ENCODE data around the gene TPP2.

The TPP2 gene

GRCh38 chr13:102566513-102566912 is 30.3 kb upstream of the TPP2 start:
- Histone ChIP-seq H3K4me3 (ENCODE audit: low read length) (no peak overlapping the region), H3F3A (ENCODE audit: insufficient read depth, low read length) (0 out of 2 replicates have a peak, but pooled peaks cover 7% of the 10 kb centered on the region), H3K27me3 (replicated peaks; ENCODE audit: insufficient read depth, low read length) (no peaks in the 10 kb centered on the region), H3K27ac (ENCODE audit: low read length) (no peak overlapping the region), H3K4me2 (ENCODE audit: low read depth, low read length) (no peak overlapping the region), H3K4me1 (ENCODE audit: low read length) (peaks cover 16% of the 10 kb centered on the region), H3K9me3 (replicated peaks; ENCODE audit: insufficient read depth, low read length) (no peaks in the 10 kb centered on the region), H3K9me2 (replicated peaks; ENCODE audit: insufficient read depth, low read length) (no peaks in the 10 kb centered on the region), H2AFZ (ENCODE audit: low read length) (no peak overlapping the region), H4K20me1 (ENCODE audit: insufficient read depth, low read length) (no peaks in the 10 kb centered on the region), H3K79me2 (ENCODE audit: low read length) (no peaks in the 10 kb centered on the region), H3K9ac (ENCODE audit: low read length) (no peak overlapping the region), H3K36me3 (replicated peaks; ENCODE audit: insufficient read depth, low read length) (no peaks in the 10 kb centered on the region)
- TF ChIP-seq EZH2phosphoT487 (IDR thresholded peaks at IDR 0.05; ENCODE audit: low read length) = no peak
- TF ChIP-seq CTCF (IDR thresholded peaks at IDR 0.05; ENCODE audit: low read length) = no peak
- no peak for TF ChIP-seq EZH2 (optimal IDR thresholded peaks at IDR 0.05; ENCODE audit: low read depth, low read length)
- DNase-seq = no peak

- no peaks in the 10 kb centered on the region for H3K9me3 ChIP-seq (replicated peaks; ENCODE audit: insufficient read depth, low read length)
- H3K27ac ChIP-seq (ENCODE audit: low read length) = no peak overlapping the region
- no peak overlapping the region for H2AFZ ChIP-seq (ENCODE audit: low read length)
- H3K36me3 ChIP-seq (replicated peaks; ENCODE audit: insufficient read depth, low read length) = no peaks in the 10 kb centered on the region
- no peak for DNase-seq
- TF ChIP-seq EZH2 (optimal IDR thresholded peaks at IDR 0.05; ENCODE audit: low read depth, low read length) (no peak), EZH2phosphoT487 (IDR thresholded peaks at IDR 0.05; ENCODE audit: low read length) (no peak), CTCF (IDR thresholded peaks at IDR 0.05; ENCODE audit: low read length) (no peak)
- H3K27me3 ChIP-seq (replicated peaks; ENCODE audit: insufficient read depth, low read length) = no peaks in the 10 kb centered on the region
- H3K79me2 ChIP-seq (ENCODE audit: low read length) = no peaks in the 10 kb centered on the region
- 0 out of 2 replicates have a peak, but pooled peaks cover 7% of the 10 kb centered on the region for H3F3A ChIP-seq (ENCODE audit: insufficient read depth, low read length)
- no peaks in the 10 kb centered on the region for H3K9me2 ChIP-seq (replicated peaks; ENCODE audit: insufficient read depth, low read length)
- no peak overlapping the region for H3K4me3 ChIP-seq (ENCODE audit: low read length)
- no peak overlapping the region for H3K9ac ChIP-seq (ENCODE audit: low read length)
- no peak overlapping the region for H3K4me2 ChIP-seq (ENCODE audit: low read depth, low read length)
- H3K4me1 ChIP-seq (ENCODE audit: low read length) = peaks cover 11% of the 10 kb centered on the region
- H4K20me1 ChIP-seq (ENCODE audit: insufficient read depth, low read length) = no peaks in the 10 kb centered on the region
These were observed 28.9 kb upstream of the TPP2 start for GRCh38 chr13:102567857-102568256.

- H3K36me3 ChIP-seq (replicated peaks; ENCODE audit: insufficient read depth, low read length) = no peaks in the 10 kb centered on the region
These were observed 27.3 kb upstream of the TPP2 start for GRCh38 chr13:102569488-102569887.

More at GRCh38 chr13:102569488-102569887, 27.3 kb upstream of the TPP2 start:
- no peaks in the 10 kb centered on the region for H3K4me1 ChIP-seq (ENCODE audit: low read length)
- H4K20me1 ChIP-seq (ENCODE audit: insufficient read depth, low read length) = no peaks in the 10 kb centered on the region
- no peaks in the 10 kb centered on the region for H3K27me3 ChIP-seq (replicated peaks; ENCODE audit: insufficient read depth, low read length)
- no peaks in the 10 kb centered on the region for H3K79me2 ChIP-seq (ENCODE audit: low read length)
- no peak overlapping the region for H3K4me2 ChIP-seq (ENCODE audit: low read depth, low read length)
- TF ChIP-seq EZH2 (optimal IDR thresholded peaks at IDR 0.05; ENCODE audit: low read depth, low read length) = no peak
- no peak for TF ChIP-seq CTCF (IDR thresholded peaks at IDR 0.05; ENCODE audit: low read length)
- no peak for TF ChIP-seq EZH2phosphoT487 (IDR thresholded peaks at IDR 0.05; ENCODE audit: low read length)
- H3K27ac ChIP-seq (ENCODE audit: low read length) = no peak overlapping the region
- no peak overlapping the region for H3K4me3 ChIP-seq (ENCODE audit: low read length)
- no peak overlapping the region for H2AFZ ChIP-seq (ENCODE audit: low read length)
- DNase-seq = no peak
- H3K9me2 ChIP-seq (replicated peaks; ENCODE audit: insufficient read depth, low read length) = no peaks in the 10 kb centered on the region
- no peak overlapping the region for H3K9ac ChIP-seq (ENCODE audit: low read length)
- no peaks in the 10 kb centered on the region for H3F3A ChIP-seq (ENCODE audit: insufficient read depth, low read length)
- no peaks in the 10 kb centered on the region for H3K9me3 ChIP-seq (replicated peaks; ENCODE audit: insufficient read depth, low read length)
